ENCODE measurements around the gene NUP205.
A peak's percentile ranks its signal among the peaks of the same experiment; 100 is the strongest.
"Not testable (repeated sequence)": the region's sequence is repeated elsewhere in the genome, so short reads cannot be mapped to it uniquely, and the experiment has no call there.

Gene NUP205

GRCh38 chr7:135620980-135621850, 63.5 kb downstream of the NUP205 start:
- peak; percentile 31 for DNase-seq

GRCh38 chr7:135634191-135634878, 76.6 kb downstream of the NUP205 start:
- no peak for DNase-seq

- DNase-seq, result not testable (repeated sequence)
Measured at GRCh38 chr7:135639690-135640089, 82.0 kb downstream of the NUP205 start.

- no peak for DNase-seq
Measured at GRCh38 chr7:135644154-135644553, 86.4 kb downstream of the NUP205 start.

- no peak for DNase-seq
Measured at GRCh38 chr7:135644729-135645128, 87.0 kb downstream of the NUP205 start.

- DNase-seq, result peak; percentile 28
Measured at GRCh38 chr7:135645296-135645904, 87.7 kb downstream of the NUP205 start.

GRCh38 chr7:135647755-135648154, 90.0 kb downstream of the NUP205 start:
- DNase-seq, result no peak

- no peak for DNase-seq
Measured at GRCh38 chr7:135648235-135648634, 90.5 kb downstream of the NUP205 start.

GRCh38 chr7:135650831-135651573, 93.3 kb downstream of the NUP205 start:
- no peak for DNase-seq

- DNase-seq, result no peak
Measured at GRCh38 chr7:135653340-135654080, 95.8 kb downstream of the NUP205 start.

- no peak for DNase-seq
Measured at GRCh38 chr7:135658564-135658963, 100.8 kb downstream of the NUP205 start.

- no peak for DNase-seq
Measured at GRCh38 chr7:135659159-135659846, 101.6 kb downstream of the NUP205 start.

GRCh38 chr7:135661311-135662122, 103.8 kb downstream of the NUP205 start:
- DNase-seq, result peak; percentile 71

GRCh38 chr7:135662123-135662372, 104.3 kb downstream of the NUP205 start:
- DNase-seq, result no peak

GRCh38 chr7:135662373-135663114, 104.8 kb downstream of the NUP205 start, which contains the start of gene STMP1:
STMP1 (plus strand) TSS chr7:135662514.
- DNase-seq, result peak; percentile 75

GRCh38 chr7:135664046-135664589, 106.4 kb downstream of the NUP205 start:
- DNase-seq, result no peak

GRCh38 chr7:135665042-135665441, 107.3 kb downstream of the NUP205 start:
- no peak for DNase-seq

- no peak for DNase-seq
Measured at GRCh38 chr7:135666156-135666555, 108.4 kb downstream of the NUP205 start.

- no peak for DNase-seq
Measured at GRCh38 chr7:135666846-135667245, 109.1 kb downstream of the NUP205 start.

GRCh38 chr7:135667626-135668025, 109.9 kb downstream of the NUP205 start:
- DNase-seq, result not testable (repeated sequence)

Measured in NCI-H2081 treated with DMSO at 0.1 percent for 48 hours (cell line).